Measurements from ENCODE around the gene ZNF692.
"Not testable (repeated sequence)": the region's sequence is repeated elsewhere in the genome, so short reads cannot be mapped to it uniquely, and the experiment has no call there.

ZNF692 gene

GRCh38 chr1:248849637-248850036, 9.2 kb downstream of the ZNF692 start:
- DNase-seq (ENCODE audit: low read depth, low spot score), result no peak

GRCh38 chr1:248849152-248849551, 9.7 kb downstream of the ZNF692 start:
- no peak for DNase-seq (ENCODE audit: low read depth, low spot score)

GRCh38 chr1:248848602-248849001, 10.3 kb downstream of the ZNF692 start:
- DNase-seq (ENCODE audit: low read depth, low spot score), result no peak

- no peak for DNase-seq (ENCODE audit: low read depth, low spot score)
Observed at GRCh38 chr1:248847956-248848561, 10.8 kb downstream of the ZNF692 start.

DNA sequence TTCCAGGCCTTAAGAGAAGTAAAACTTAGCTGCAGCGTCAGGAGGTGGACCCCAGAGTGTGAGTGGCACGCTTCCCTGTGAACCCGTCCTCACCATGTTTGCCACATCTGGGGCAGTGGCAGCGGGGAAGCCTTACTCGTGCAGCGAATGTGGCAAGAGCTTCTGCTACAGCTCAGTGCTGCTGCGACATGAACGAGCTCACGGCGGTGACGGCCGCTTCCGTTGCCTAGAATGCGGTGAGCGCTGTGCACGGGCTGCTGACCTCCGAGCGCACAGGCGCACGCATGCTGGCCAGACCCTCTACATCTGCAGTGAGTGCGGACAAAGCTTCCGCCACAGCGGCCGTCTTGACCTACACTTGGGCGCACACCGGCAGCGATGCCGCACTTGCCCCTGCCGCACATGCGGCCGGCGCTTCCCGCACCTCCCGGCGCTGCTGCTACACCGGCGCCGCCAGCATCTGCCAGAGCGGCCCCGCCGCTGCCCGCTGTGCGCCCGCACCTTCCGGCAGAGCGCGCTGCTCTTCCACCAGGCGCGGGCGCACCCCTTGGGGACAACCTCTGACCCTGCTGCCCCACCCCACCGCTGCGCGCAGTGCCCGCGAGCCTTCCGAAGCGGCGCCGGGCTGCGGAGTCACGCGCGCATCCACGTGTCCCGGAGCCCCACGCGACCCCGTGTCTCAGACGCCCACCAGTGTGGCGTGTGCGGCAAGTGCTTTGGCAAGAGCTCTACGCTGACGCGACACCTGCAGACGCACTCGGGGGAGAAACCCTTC, 11.5 kb downstream of the ZNF692 start:
- DNase-seq (ENCODE audit: low read depth, low spot score), result no peak

DNA sequence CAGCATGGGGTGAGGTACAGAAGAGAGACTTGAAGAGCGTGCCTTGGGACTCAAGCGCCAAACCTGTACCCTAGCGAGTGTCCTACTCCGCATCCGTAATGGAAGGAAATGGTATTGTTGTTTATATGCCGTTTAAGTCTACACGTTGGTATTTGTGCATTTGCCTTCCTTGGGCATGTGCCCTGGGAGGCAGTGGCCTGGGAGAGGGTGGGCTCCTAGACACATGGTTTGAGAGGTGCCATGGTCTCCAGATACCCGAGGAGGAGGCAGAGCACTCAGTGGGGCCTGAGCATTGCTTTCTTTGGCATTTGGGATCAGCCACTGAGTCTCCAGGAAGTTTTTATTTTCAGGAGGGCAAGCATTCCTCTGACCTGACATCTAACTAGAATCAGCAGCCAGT, 14.4 kb downstream of the ZNF692 start:
- no peak for DNase-seq (ENCODE audit: low read depth, low spot score)

DNA sequence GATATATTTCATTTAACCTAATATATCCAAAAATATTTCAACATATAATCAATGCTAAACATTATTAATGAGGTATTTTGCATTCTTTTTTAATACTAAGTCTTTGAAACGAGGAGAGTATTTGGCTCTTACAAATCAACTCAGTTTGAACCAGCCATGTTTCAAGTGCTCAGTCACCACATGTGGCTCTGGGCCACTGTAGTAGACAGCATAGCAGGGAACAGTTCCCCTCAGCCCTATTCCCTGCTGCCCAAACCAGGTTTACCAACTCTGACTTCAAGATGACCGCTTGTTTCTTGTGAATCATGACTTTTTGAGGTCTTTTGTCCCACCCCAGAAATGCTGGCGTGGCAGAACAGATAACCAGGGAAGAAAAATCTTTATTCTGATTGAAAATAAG, 15.2 kb downstream of the ZNF692 start:
- no peak for DNase-seq (ENCODE audit: low read depth, low spot score)

DNA sequence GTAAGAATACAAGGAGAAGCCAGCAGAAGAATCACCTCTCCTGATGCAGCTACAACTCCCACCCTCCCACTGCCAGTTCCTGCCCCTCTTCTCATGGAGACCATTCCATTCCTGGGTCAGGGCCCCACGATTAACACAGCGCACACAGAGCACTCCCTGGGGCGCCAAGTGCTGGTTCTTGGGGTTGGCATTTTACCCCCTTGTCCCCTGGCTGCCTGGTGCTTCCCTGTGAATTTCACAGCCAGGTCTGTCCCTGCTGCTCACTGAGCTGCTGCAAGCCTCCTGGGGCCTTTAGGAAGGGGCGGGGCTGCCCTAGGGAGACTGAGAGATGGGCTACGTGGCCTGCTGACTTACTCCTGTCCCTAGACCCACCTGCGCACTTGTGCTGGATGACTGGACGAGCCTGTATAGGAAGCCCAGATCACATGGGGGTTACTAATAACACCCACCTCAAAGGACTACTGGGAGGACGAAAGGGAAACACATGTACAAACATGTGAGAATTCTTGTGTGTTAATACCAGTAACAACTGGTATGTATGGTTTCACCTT, 16.0 kb downstream of the ZNF692 start:
- no peak for DNase-seq (ENCODE audit: low read depth, low spot score)

- DNase-seq (ENCODE audit: low read depth, low spot score), result peak; percentile 65
Observed at GRCh38 chr1:248841702-248842395, 17.0 kb downstream of the ZNF692 start.

DNA sequence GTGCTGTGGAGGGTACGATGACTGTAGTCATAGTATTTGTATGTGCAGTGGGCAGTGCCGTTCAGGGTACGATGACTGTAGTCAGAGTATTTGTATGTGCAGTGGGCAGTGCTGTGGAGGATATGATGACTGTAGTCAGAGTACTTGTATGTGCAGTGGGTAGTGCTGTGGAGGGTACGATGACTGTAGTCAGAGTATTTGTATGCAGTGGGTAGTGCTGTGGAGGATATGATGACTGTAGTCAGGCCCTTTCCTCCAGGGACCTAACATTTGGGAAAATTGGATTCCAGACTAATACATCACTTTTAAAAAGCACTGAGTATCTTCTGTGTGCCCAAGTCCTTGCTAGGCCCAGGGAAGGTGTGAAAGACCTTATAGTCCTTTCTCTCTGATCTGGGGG, 17.9 kb downstream of the ZNF692 start:
- no peak for DNase-seq (ENCODE audit: low read depth, low spot score)

GRCh38 chr1:248839168-248839555, 19.7 kb downstream of the ZNF692 start:
- no peak for DNase-seq (ENCODE audit: low read depth, low spot score)

- DNase-seq (ENCODE audit: low read depth, low spot score), result peak; percentile 94
Observed at GRCh38 chr1:248838357-248839167, 20.3 kb downstream of the ZNF692 start.

- DNase-seq (ENCODE audit: low read depth, low spot score), result peak; percentile 99
Observed at GRCh38 chr1:248837781-248838356, 21.0 kb downstream of the ZNF692 start, which contains the start of gene ZNF672. Gene ZNF672, plus strand, starts transcription at chr1:248838224. Its CDS starts 9,051 bp downstream, at chr1:248847275.

DNA sequence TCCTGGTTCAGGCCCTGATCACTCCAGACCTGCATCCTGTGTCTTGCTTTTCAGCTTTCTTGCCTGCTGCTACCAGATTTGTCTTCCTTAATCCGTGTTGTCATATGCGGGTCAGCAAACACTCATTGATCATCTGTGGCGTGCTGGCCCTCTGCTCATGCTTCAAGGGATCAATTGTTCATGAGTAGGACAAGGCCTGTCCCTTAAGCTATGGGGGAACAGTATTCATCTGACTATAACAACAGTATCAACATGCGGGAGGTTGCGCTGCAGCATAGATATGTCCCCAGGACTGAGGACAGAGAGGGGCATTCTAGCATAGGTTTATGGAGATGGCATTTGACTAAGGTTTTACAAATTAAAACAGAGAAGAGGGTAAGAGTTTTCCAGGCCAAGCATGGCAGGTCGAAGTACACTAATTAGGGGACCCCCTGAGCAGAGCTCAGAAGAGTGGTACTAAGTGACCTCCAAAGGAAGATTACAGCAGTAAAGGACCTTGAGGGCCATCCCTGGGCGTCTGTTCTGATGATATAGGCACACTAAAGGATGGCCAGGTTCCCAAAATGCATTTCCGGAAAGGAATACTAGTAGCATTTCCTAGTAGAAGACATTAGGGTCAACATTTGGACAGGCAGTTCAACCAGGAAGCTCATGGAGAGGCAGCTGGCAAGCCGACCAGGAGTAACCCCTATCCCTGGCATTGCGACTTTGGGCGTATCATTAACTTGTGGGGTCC, 21.7 kb downstream of the ZNF692 start:
- no peak for DNase-seq (ENCODE audit: low read depth, low spot score)

GRCh38 chr1:248834343-248834940, 24.4 kb downstream of the ZNF692 start:
- no peak for DNase-seq (ENCODE audit: low read depth, low spot score)

GRCh38 chr1:248831842-248832241, 27.0 kb downstream of the ZNF692 start:
- no peak for DNase-seq (ENCODE audit: low read depth, low spot score)

DNA sequence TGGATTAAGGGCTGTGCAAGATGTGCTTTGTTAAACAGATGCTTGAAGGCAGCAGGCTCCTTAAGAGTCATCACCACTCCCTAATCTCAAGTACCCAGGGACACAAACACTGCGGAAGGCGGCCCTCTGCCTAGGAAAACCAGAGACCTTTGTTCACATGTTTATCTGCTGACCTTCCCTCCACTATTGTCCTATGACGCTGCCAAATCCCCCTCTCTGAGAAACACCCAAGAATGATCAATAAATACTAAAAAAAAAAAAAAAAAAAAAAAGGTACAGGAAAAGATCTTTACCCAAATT, 28.2 kb downstream of the ZNF692 start:
- DNase-seq (ENCODE audit: low read depth, low spot score), result not testable (repeated sequence)

GRCh38 chr1:248828845-248829244, 30.0 kb downstream of the ZNF692 start:
- DNase-seq (ENCODE audit: low read depth, low spot score), result no peak

DNA sequence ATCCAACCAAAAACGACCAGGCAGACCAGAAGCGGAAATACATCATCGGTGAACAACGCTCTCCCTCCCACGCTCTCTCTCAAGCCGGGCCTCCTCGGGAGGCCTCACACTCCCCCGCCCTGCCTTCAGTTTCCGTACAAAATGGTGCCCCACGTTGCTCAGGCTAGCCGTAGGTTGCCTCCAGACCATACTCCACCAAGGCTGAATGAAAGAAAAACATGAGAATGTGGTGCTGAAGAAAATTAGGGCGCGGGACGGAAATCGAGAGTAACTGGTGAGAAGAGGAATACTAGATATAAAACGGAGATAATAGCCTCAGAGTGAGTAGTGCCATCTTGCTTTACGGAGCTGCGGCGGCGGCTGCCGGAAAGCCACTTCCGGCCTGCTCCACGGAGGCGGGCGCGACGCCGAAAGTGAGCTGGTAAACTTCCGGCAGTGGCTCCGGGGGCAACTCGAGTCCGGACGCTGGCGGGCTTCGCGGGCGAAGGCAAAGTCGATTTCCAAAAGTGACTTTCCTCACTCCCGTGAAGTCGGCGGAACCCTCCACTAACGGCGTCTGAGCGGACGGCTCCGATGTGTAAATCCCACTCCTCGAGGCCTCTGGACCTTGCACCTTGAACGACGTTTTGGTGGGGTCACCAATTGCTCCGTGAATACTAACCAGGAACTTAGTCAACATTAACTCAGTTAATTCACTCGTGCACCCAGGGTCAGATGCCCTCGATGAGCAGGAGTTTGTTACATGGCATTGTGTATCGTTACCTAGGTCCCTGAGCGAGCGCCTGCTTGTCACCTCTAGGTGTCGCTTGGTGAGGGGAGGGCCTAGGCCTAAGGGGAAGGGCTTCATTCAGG, 32.8 kb downstream of the ZNF692 start, which contains the start of gene SH3BP5L:
Gene SH3BP5L, minus strand, starts transcription at position 7 of the 852 bp plus-strand sequence. CDS start 980 bp downstream, outside the sequence.
- DNase-seq (ENCODE audit: low read depth, low spot score), result peak; percentile 98

All from astrocyte of the hippocampus (primary cell).